Calu3 (cell line): ENCODE results near the gene LRIT1. TPM values are rescaled to one million over a fixed set of nuclear protein-coding genes. Genes with fewer than 3 reads are reported as not detected.

Source experiments
- BruUV-seq: library from RNA; stranded (reverse); fragments of 400-500 nt; replicated peaks from 2 replicates; lab custom pipeline; 2021; lab: Mats Ljungman, UMichigan
- CTCF ChIA-PET: fragments of 300-600 bp; sonication (Branson Sonifier 250); formaldehyde crosslinking; loops from one replicate; lab custom pipeline; 2022; ENCODE audit warnings: antibody characterized with exemption; lab: Charles Lee
- DNase-seq: peaks from one replicate; pipeline ENCODE4 v3.0.0; 2022
- H3K27ac Mint-ChIP-seq: one replicate; pipeline ENCODE4 v1.8.0; 2022; ENCODE audit warnings: mixed read lengths; ENCODE audit not compliant: unreplicated experiment
- H3K27me3 Mint-ChIP-seq: one replicate; pipeline ENCODE4 v1.8.0; 2022; ENCODE audit warnings: mixed read lengths; ENCODE audit not compliant: unreplicated experiment
- H3K36me3 Mint-ChIP-seq: one replicate; pipeline ENCODE4 v1.8.0; 2022; ENCODE audit warnings: mild to moderate bottlenecking, moderate library complexity, mixed read lengths; ENCODE audit not compliant: insufficient read depth, unreplicated experiment
- H3K4me1 Mint-ChIP-seq: one replicate; pipeline ENCODE4 v1.8.0; 2022; ENCODE audit warnings: mild to moderate bottlenecking, low read depth, mixed read lengths; ENCODE audit not compliant: unreplicated experiment
- H3K4me3 Mint-ChIP-seq: one replicate; pipeline ENCODE4 v1.8.0; 2022; ENCODE audit warnings: mild to moderate bottlenecking, low read depth, moderate library complexity, mixed read lengths; ENCODE audit not compliant: unreplicated experiment
- H3K9me3 Mint-ChIP-seq: one replicate; pipeline ENCODE4 v1.8.0; 2022; ENCODE audit warnings: low read depth, mixed read lengths; ENCODE audit not compliant: unreplicated experiment
- intact Hi-C: fragments of 100-400 bp; cut with micrococcal nuclease; formaldehyde crosslinking; loops from one replicate; pipeline ENCODE4 v1.10.0; 2022; ENCODE audit not compliant: unreplicated experiment
- total RNA-seq: library from RNA; stranded (reverse); gene quantifications from 2 replicates; pipeline ENCODE4 v1.2.3, GENCODE V29; 2022
- TF ChIP-seq, protein P1 (sequence below): fragments of 200-600 bp; IDR thresholded peaks from one replicate; pipeline ENCODE4 v1.8.0; 2022; ENCODE audit warnings: antibody characterized with exemption; ENCODE audit not compliant: unreplicated experiment

Gene LRIT1
- total RNA-seq, 1 experiment from 2014 or later = not detected

DNA sequence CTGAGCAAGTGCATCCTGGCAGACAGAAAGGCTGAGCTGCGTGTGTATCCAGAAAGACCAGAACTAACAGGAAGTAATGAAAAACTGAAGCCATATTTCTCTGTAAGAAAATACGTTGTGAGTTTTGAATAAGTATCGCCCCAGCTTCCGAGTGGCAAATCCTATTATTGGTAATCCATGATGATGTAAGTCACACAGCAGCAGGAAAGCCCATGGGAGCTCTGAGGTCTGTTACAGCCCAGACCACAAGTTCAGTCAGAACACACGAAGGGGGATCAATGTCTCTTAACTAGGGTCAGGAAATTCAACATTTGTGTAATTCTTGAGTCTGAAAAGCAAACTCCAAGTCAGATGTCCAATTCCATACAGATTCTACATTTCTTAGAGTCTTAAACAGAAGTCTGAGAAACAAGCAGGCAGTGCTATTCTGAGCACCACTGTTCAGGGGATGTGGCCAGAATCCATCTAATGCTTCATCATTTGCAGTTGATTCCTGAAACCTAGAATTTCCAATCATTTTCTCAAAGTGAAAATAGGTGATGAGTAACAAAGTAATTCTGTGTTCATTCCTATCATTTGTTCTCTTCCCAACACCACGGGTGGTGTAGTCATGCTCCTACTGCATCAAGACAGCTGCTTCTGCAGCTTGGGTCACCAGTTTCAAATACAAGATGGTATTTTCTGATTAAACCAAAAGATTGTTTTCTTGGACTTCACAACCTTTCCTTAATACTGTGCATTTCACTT, 15.7 kb downstream of the LRIT1 start, which contains the start of gene LRIT2:
LRIT2 (minus strand) TSS at position 118 of the 747 bp plus-strand sequence; CDS start at position 94, 24 bp downstream.
- TF ChIP-seq, protein P1, sequence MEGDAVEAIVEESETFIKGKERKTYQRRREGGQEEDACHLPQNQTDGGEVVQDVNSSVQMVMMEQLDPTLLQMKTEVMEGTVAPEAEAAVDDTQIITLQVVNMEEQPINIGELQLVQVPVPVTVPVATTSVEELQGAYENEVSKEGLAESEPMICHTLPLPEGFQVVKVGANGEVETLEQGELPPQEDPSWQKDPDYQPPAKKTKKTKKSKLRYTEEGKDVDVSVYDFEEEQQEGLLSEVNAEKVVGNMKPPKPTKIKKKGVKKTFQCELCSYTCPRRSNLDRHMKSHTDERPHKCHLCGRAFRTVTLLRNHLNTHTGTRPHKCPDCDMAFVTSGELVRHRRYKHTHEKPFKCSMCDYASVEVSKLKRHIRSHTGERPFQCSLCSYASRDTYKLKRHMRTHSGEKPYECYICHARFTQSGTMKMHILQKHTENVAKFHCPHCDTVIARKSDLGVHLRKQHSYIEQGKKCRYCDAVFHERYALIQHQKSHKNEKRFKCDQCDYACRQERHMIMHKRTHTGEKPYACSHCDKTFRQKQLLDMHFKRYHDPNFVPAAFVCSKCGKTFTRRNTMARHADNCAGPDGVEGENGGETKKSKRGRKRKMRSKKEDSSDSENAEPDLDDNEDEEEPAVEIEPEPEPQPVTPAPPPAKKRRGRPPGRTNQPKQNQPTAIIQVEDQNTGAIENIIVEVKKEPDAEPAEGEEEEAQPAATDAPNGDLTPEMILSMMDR = no peak
- Mint-ChIP-seq H3K36me3 (no peaks in the 10 kb centered on the region), H3K9me3 (no peaks in the 10 kb centered on the region), H3K4me1 (no peaks in the 10 kb centered on the region), H3K27ac (no peak within 1 kb of the TSS), H3K4me3 (no peak within 1 kb of the TSS), H3K27me3 (peaks cover 44% of the 10 kb centered on the region)
- no TSS peak for BruUV-seq
- CTCF ChIA-PET = no interaction called here
- intact Hi-C loops = no loop called here
- DNase-seq = no peak

DNA sequence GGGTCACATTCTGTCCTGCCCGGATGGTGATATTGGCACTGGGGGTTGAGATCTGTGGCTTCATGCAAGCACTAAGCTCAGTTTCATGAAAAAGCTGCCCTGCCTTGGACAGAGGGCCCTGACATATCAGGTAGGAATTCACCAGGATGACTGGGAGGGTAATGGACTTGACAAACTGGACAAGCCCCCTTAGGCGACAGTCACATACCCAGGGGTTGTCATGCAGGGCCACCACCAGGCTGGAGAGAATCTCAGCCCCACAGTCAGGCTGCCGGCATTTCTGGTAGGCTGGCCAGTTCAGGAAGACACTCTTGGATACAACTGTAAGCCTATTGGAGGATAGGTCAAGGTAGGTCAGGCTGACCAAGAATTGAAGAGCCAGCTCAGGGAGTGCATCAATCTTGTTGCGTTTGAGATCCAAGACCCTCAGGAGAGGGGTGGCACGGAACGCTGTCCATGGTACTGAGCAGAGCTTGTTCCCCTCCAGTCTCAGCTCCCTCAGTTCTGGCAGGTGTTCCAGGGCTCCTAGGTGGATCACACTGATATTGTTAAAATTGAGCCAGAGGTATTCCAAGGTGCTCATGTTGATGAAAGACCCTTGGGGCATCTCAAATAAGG, 16.8 kb downstream of the LRIT1 start:
- Mint-ChIP-seq H3K27me3 (peaks cover 39% of the 10 kb centered on the region), H3K27ac (no peak overlapping the region), H3K4me1 (no peaks in the 10 kb centered on the region), H3K9me3 (no peaks in the 10 kb centered on the region), H3K4me3 (no peak overlapping the region), H3K36me3 (no peaks in the 10 kb centered on the region)
- CTCF ChIA-PET = no interaction called here
- no peak for DNase-seq
- intact Hi-C loops = no loop called here
- TF ChIP-seq, protein P1 = no peak
- no TSS peak for BruUV-seq

DNA sequence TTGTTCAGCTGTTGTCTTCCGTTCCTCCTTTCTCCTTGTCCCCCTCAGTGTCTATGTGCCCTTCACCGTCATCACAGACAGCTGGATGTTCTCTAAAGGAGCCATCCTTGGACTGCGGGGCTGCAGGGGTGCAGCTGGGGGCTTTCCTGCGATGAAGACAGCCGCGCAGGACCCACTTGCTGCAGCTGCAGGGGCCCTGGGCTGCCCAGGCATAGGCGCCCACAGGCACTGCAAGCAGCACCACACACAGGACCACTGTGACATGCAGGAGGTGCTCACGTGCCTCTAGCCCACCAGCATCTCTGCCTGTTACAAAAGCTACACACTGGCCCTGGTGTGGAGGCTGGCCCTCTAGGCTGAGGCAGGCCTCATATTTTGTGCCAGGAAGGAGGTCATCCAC, 19.4 kb downstream of the LRIT1 start:
- CTCF ChIA-PET = no interaction called here
- peaks cover 4% of the 10 kb centered on the region for H3K9me3 Mint-ChIP-seq
- intact Hi-C loops = no loop called here

DNA sequence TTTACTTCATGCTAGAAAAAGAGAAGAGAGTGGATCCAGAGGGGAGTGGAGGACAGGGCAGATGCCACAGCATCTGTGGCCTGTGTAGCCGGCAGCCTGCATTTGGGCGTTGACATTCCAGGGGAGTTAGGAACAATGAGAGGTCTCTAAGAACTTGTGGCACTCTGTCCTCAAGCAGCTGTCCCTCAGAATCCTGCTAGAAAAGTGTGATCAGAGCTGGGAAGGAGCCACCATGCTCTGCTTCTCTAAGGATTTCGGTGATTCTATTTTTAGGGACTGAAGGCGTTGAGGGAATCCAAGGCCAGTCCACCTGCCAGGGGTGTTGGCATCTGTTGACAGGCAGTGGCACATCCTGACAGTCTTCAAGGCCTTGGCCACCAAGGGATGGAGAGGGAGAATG, 23.6 kb downstream of the LRIT1 start:
- intact Hi-C loops = no loop called here

More for the DNA sequence above, 19.4 kb downstream of the LRIT1 start:
- BruUV-seq = no TSS peak
- Mint-ChIP-seq H3K27me3 (peaks cover 47% of the 10 kb centered on the region), H3K27ac (no peak overlapping the region), H3K4me3 (no peak overlapping the region), H3K4me1 (no peaks in the 10 kb centered on the region), H3K36me3 (no peaks in the 10 kb centered on the region)
- TF ChIP-seq, protein P1 = no peak
- no peak for DNase-seq

More for the DNA sequence above, 23.6 kb downstream of the LRIT1 start:
- no peak for DNase-seq
- H3K4me1 Mint-ChIP-seq = no peaks in the 10 kb centered on the region
- H3K9me3 Mint-ChIP-seq = peaks cover 4% of the 10 kb centered on the region
- no TSS peak for BruUV-seq
- H3K27ac Mint-ChIP-seq = no peak overlapping the region
- H3K4me3 Mint-ChIP-seq = no peak overlapping the region
- H3K27me3 Mint-ChIP-seq = peaks cover 29% of the 10 kb centered on the region
- TF ChIP-seq, protein P1 = no peak
- H3K36me3 Mint-ChIP-seq = no peaks in the 10 kb centered on the region
- CTCF ChIA-PET = no interaction called here
